ENCODE results near the gene MAN2A1.
"Not testable (repeated sequence)": the region's sequence is repeated elsewhere in the genome, so short reads cannot be mapped to it uniquely, and the experiment has no call there.

The MAN2A1 gene

DNA sequence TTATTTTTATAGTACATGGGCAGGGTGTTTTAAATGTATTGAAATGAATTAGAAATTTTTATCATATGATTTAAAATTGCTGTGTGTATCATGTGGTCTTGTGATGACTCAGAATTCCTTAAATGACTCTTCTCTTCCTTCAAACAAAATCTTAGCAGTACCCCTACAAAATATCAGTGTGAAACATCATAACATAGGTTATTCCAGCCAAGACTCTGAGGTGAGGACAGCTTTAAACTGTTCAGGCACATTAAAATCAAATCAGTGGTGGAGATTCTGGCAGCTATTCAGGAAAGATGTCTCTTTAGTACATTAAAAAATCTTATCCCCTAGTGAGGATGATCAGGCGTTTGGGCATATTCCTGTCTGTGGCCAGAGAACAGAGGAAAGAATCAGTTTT, 174.0 kb downstream of the MAN2A1 start:
- DNase-seq = no peak

- DNase-seq = peak in 3 of 56 donors; percentile 5 to 43 (median 13)
Observed at GRCh38 chr5:109865637-109866036, 175.9 kb downstream of the MAN2A1 start.

DNA sequence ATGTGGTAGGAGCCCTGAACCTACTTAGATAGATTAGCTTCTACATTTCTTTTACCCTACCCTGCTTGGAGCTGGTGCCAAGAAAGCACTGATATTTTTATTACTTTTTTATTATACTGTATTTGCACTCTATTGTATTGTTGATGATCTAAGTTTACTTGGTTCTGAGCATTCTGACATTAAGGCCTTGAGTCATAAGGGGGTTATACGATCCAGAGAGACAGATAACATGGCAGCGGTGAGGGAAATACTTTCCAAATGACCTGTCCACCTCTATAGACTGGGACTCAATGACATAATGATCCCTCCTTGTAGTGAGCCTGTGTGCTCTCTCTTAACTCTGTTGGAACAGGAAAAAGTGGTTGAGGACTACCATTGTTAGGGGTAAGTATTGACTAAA, 176.3 kb downstream of the MAN2A1 start:
- DNase-seq = no peak

GRCh38 chr5:109868737-109869136, 179.0 kb downstream of the MAN2A1 start:
- DNase-seq = no peak

DNA sequence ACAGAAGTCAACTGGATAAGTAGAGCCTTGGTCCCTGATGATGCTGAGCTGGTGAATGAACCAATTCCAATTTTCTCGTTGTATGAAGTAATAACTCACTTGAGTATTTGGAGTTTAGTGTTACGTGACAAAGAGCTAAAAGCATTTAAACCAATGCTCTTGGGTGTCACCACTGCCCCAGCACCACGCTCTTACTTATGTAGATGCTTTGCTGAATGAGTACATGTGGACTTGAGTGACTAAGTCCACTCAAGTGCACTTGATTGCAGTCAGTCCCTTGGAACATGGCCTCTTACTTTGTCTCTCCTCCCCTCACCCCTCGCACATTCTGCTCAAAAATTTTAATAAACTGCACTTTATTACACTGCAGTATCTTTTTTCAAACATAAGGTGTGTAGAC, 184.0 kb downstream of the MAN2A1 start:
- DNase-seq = no peak

DNA sequence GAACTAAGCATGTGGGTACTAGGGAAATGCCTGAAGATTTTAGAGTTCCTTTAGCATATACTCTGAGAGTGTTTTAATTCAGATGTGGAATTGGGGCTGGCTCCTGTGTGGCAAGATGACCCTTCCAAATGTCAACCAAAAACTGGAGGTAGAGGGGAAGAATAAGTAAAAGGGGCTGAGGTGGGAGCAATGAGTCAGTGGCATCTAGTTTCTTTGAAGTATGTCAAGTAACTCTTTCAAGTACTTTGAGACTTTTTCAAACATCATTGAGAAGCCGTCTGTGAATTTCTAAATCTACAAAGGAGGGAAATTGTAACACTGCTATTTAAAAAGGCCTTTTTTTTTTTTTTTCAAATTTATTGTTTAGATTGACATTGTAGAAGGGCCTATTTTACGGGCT, 184.4 kb downstream of the MAN2A1 start:
- DNase-seq = no peak

DNA sequence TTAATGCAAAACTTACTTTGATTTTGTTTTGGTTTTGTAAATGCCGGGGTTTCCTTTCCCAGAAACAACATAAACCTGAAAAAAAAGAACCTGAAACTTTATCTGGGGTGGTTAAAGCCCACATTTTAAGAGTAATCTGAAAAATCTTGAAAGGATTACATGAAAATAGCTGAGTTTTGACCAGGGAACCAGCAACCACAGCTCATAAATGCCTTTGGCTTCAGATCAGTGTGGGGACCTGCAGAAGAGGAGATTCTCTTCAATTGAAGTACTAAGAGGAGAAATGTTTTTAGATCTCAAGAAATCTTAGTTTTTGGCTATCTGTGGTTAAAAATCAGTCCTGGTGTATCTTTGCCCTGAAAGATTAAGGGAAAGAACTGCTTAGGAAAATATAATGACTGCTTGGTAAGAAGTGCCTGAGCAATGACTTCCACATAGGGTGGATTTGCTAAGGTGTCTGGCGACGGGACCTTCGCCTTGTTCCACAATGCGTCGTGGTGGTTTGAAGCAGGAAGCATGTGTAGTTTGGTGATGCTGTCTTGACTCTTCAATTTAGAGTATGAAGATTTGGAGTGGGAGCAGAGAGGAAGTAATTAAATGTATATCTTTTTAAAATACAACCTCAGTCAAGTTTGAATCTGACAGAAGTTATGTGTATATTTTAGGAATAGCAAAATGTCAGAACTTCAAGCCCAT, 186.5 kb downstream of the MAN2A1 start:
- no peak for DNase-seq

GRCh38 chr5:109876941-109877669, 187.4 kb downstream of the MAN2A1 start:
- no peak for DNase-seq

DNA sequence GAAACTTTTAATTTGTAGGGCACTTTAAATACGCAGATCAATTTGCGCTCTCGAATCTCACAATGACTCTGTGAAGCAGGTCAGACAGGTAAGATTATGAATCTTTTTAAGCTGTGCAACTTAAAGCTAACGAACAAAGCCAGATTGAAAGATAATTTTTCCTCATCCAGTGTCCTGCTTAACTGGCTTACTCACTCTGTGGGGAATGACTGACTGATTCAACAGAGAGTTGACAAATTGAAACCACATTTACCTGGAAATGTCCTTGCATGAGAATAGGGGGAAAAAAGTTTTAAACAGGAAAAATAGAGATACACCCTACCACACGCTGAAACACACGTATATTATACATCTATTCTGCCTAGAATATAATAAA, 187.9 kb downstream of the MAN2A1 start:
- no peak for DNase-seq

- DNase-seq = no peak
Observed at GRCh38 chr5:109878887-109879286, 189.2 kb downstream of the MAN2A1 start.

GRCh38 chr5:109880907-109881685, 191.4 kb downstream of the MAN2A1 start:
- no peak for DNase-seq

DNA sequence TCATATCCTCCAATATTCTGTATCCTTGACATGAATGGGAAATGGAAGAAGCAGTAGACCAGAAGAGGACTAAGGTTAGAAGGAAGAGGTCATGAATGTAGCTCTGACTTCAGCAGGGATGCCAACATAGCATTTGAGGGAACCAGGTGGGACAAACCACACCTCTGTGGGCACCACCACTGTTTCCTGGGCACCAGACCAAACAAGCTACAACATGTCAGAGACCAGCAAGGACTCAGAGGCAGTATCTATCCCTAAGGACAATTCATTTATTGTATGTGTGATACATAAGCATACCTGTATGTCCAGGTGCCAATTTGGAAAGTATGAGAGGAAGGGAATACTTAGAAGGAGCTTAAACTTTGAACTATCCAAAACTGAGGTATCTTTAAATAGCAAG, 192.8 kb downstream of the MAN2A1 start:
- no peak for DNase-seq

- DNase-seq = no peak
Observed at GRCh38 chr5:109884676-109885075, 194.9 kb downstream of the MAN2A1 start.

DNA sequence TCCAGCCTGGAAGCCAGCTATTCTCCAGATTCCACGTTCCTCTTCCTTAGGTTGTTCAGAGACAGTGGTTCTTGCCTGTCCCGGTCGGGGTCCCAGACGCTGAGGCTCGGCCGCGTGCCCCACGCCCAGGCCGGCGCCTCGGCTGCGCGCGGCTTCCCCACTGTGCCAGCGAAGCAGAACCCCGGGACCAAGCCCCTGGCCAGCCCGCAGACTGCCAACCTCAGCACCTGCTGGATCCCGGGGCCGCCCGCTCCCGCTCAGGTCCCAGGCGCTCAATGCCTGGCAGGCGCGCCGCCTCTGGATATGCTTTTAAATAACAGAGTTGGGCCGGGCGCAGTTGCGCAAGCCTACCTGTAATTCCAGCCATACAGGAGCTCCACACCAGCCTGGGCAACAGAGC, 195.5 kb downstream of the MAN2A1 start:
- DNase-seq = no peak

GRCh38 chr5:109888989-109889388, 199.3 kb downstream of the MAN2A1 start:
- DNase-seq = no peak

DNA sequence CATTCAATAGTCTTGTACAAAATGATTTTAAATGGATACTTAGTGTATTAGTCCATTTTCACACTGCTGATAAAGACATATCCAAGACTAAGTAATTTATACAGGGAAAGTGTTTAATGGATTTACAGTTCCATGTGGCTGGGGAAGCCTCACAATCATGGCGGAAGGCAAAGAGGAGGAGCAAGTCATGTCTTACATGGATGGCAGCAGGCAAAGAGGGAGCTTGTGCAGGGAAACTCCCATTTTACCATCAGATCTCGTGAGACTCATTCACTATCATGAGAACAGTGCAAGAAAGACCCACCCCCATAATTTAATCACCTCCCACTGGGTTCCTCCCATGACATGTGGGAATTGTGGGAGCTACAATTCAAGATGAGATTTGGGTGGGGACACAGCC, 203.5 kb downstream of the MAN2A1 start:
- DNase-seq = not testable (repeated sequence)

GRCh38 chr5:109898269-109899162, 208.8 kb downstream of the MAN2A1 start:
- peak in 3 of 56 donors; percentile 4 to 38 (median 15) for DNase-seq

GRCh38 chr5:109899163-109899535, 209.4 kb downstream of the MAN2A1 start:
- peak in 7 of 56 donors; percentile 8 to 25 (median 15) for DNase-seq

DNA sequence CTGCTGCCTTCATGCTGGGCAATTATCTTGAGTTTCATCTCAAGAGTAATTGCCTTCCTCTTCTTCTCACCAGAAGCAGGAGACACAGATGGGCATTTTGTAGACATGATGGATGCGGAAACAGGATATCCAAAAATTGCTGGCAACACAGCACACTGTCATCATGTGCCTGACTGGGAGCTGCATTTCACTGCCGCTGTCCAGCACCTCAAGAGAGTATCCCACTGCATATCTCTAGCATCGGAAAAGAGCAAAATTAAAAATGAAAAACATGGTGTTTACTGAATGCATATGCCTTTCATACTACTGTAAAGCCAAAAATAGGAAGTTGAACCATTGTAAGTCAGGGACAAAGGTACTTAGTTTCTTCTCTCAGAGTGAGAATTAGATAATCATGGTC, 210.7 kb downstream of the MAN2A1 start:
- no peak for DNase-seq

- DNase-seq = no peak
Observed at GRCh38 chr5:109900911-109901627, 211.3 kb downstream of the MAN2A1 start.

DNA sequence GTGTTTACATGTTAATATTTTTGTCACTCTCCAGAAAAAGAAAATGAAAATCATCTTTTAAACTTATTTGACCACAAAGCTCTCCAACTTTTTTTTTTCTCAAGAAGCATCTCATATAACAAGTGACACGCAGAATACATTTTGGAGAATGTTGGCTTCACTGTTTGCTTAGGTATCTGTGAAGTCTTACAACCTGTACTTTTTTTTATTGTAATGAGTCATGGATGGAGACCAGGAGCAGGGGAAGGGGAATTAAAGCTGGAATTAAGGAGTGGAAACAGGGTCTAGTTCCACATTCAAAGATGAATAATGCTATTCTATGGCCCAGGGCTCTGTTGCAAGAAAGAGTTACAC, 211.9 kb downstream of the MAN2A1 start:
- no peak for DNase-seq
